ENCODE measurements around the gene WDR5.

DNA sequence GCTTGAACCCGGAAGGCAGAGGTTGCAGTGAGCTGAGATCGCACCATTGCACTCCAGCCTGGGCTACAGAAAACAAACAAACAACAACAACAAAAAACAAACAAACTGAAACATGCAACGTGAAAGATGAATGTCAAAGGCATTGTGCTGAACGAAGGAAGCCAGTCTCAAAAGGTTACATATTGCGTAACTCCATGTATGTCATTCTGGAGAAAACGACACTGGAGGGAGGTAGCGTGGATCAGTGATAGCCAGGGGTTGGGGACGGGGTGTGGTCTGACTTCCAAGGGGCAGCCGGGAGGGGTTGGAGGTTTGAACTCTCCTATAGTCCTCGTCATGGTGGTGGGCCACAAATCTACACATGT lies 12.1 kb upstream of the WDR5 start:
- TF ChIP-seq, protein P1, sequence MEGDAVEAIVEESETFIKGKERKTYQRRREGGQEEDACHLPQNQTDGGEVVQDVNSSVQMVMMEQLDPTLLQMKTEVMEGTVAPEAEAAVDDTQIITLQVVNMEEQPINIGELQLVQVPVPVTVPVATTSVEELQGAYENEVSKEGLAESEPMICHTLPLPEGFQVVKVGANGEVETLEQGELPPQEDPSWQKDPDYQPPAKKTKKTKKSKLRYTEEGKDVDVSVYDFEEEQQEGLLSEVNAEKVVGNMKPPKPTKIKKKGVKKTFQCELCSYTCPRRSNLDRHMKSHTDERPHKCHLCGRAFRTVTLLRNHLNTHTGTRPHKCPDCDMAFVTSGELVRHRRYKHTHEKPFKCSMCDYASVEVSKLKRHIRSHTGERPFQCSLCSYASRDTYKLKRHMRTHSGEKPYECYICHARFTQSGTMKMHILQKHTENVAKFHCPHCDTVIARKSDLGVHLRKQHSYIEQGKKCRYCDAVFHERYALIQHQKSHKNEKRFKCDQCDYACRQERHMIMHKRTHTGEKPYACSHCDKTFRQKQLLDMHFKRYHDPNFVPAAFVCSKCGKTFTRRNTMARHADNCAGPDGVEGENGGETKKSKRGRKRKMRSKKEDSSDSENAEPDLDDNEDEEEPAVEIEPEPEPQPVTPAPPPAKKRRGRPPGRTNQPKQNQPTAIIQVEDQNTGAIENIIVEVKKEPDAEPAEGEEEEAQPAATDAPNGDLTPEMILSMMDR (conservative IDR thresholded peaks at IDR 0.05; ENCODE audit: low read depth in 2 of 2): no peak
- TF ChIP-seq, protein P2, sequence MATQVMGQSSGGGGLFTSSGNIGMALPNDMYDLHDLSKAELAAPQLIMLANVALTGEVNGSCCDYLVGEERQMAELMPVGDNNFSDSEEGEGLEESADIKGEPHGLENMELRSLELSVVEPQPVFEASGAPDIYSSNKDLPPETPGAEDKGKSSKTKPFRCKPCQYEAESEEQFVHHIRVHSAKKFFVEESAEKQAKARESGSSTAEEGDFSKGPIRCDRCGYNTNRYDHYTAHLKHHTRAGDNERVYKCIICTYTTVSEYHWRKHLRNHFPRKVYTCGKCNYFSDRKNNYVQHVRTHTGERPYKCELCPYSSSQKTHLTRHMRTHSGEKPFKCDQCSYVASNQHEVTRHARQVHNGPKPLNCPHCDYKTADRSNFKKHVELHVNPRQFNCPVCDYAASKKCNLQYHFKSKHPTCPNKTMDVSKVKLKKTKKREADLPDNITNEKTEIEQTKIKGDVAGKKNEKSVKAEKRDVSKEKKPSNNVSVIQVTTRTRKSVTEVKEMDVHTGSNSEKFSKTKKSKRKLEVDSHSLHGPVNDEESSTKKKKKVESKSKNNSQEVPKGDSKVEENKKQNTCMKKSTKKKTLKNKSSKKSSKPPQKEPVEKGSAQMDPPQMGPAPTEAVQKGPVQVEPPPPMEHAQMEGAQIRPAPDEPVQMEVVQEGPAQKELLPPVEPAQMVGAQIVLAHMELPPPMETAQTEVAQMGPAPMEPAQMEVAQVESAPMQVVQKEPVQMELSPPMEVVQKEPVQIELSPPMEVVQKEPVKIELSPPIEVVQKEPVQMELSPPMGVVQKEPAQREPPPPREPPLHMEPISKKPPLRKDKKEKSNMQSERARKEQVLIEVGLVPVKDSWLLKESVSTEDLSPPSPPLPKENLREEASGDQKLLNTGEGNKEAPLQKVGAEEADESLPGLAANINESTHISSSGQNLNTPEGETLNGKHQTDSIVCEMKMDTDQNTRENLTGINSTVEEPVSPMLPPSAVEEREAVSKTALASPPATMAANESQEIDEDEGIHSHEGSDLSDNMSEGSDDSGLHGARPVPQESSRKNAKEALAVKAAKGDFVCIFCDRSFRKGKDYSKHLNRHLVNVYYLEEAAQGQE (IDR thresholded peaks at IDR 0.05; ENCODE audit: unreplicated experiment): no peak
- TF ChIP-seq POLR2AphosphoS5 (IDR thresholded peaks at IDR 0.05; ENCODE audit: low read depth): no peak
- no peak for TF ChIP-seq EZH2phosphoT487 (IDR thresholded peaks at IDR 0.05; ENCODE audit: unreplicated experiment)
- no peak for TF ChIP-seq EZH2 (IDR thresholded peaks at IDR 0.05; ENCODE audit: low read depth, unreplicated experiment)
